Lower leg skin (tissue), 3 donors: ENCODE measurements around the gene PTRH1.

Experiments used
- CTCF ChIP-seq, 3 donors: fragments of 450-650 bp; IDR thresholded peaks; one replicate each; pipeline ENCODE4 v1.5.1; 2016; ENCODE audit warnings: antibody characterized with exemption in 3 of 3, mild to moderate bottlenecking in 3 of 3, moderate library complexity in 2 of 3
- POLR2A ChIP-seq, 2 donors: fragments of 450-650 bp; IDR thresholded peaks; one replicate each; pipeline ENCODE4 v1.6.1; 2016 to 2017; ENCODE audit warnings: antibody characterized with exemption in 2 of 2, mild to moderate bottlenecking in 1 of 2, moderate library complexity in 1 of 2

GRCh38 chr9:127753148-127753547, 37.7 kb upstream of the PTRH1 start:
- TF ChIP-seq CTCF (IDR thresholded peaks at IDR 0.05) (no peak), POLR2A (IDR thresholded peaks at IDR 0.05) (no peak)
